Neutrophil (primary cell): Measurements from ENCODE around the gene C9orf50.

Source experiments
- H3K27ac ChIP-seq: fragments of 200-600 bp; sonication (generic); 2 replicates; pipeline ENCODE4 v1.5.1; 2016; ENCODE audit warnings: mild to moderate bottlenecking, moderate library complexity
- H3K27me3 ChIP-seq: fragments of 200-600 bp; sonication (generic); 2 replicates; pipeline ENCODE4 v1.6.0; 2016; ENCODE audit warnings: mild to moderate bottlenecking
- H3K36me3 ChIP-seq: fragments of 200-600 bp; sonication (generic); 2 replicates; pipeline ENCODE4 v1.5.1; 2017
- H3K4me1 ChIP-seq, 2 experiments: fragments of 200-600 bp in 1 of 2; sonication (generic) in 1 of 2; 1 replicate in 1 of 2; 2 replicates in 1 of 2; pipeline versions ENCODE4 v1.5.1 to v1.6.1; 2013 to 2016; ENCODE audit warnings: low read depth in 1 of 2, low read length in 1 of 2, mild to moderate bottlenecking in 1 of 2, moderate library complexity in 1 of 2; ENCODE audit not compliant: control insufficient read depth in 1 of 2, insufficient read depth in 1 of 2
- H3K4me3 ChIP-seq, 2 experiments: fragments of 200-600 bp in 1 of 2; sonication (generic) in 1 of 2; 1 replicate in 1 of 2; 2 replicates in 1 of 2; pipeline ENCODE4 v1.5.1; 2013 to 2016; ENCODE audit warnings: low read depth in 1 of 2, low read length in 1 of 2, mild to moderate bottlenecking in 1 of 2, moderate library complexity in 1 of 2
- H3K9me3 ChIP-seq: fragments of 200-600 bp; sonication (generic); 2 replicates; pipeline ENCODE4 v1.5.1; 2016
- TF ChIP-seq, protein P1 (sequence below): fragments of 200-600 bp; sonication (generic); IDR thresholded peaks from 2 replicates; pipeline ENCODE4 v1.5.1; 2016; ENCODE audit warnings: antibody characterized with exemption

Gene C9orf50

DNA sequence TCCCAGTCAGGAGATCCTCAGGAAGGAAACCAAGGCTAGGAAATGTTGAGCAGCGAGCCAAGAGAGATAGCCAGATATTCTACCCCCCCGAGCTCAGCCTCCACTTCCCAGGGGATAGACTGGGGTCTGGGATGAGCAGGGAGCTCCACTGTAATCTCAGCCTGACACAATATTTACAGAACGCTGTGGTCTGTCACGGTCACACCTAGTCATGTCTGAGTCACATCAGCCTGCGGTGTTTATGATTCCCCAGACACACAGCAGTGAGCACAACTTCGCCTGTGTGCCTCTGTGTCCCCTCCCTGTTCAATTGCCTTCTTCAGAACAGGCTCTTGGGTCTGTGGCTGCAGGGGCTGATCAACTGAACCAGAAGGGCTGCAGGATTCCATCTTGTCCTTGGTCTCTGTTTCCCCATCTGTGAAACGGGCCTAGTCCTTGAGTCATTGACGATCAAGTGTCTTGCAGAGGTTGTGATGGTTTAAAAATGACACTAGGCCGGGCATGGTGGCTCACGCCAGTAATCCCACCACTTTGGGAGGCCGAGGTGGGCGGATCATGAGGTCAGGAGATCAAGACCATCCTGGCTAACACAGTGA, 36.0 kb upstream of the C9orf50 start:
- no peaks in the 10 kb centered on the region for H3K9me3 ChIP-seq
- no peaks in the 10 kb centered on the region for H3K4me1 ChIP-seq
- H3K27ac ChIP-seq = no peak overlapping the region
- peaks cover 62% of the 10 kb centered on the region for H3K27me3 ChIP-seq
- no peaks in the 10 kb centered on the region for H3K36me3 ChIP-seq
- H3K4me3 ChIP-seq = no peak overlapping the region
- TF ChIP-seq, protein P1, sequence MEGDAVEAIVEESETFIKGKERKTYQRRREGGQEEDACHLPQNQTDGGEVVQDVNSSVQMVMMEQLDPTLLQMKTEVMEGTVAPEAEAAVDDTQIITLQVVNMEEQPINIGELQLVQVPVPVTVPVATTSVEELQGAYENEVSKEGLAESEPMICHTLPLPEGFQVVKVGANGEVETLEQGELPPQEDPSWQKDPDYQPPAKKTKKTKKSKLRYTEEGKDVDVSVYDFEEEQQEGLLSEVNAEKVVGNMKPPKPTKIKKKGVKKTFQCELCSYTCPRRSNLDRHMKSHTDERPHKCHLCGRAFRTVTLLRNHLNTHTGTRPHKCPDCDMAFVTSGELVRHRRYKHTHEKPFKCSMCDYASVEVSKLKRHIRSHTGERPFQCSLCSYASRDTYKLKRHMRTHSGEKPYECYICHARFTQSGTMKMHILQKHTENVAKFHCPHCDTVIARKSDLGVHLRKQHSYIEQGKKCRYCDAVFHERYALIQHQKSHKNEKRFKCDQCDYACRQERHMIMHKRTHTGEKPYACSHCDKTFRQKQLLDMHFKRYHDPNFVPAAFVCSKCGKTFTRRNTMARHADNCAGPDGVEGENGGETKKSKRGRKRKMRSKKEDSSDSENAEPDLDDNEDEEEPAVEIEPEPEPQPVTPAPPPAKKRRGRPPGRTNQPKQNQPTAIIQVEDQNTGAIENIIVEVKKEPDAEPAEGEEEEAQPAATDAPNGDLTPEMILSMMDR = no peak

GRCh38 chr9:129655696-129656095, 34.8 kb upstream of the C9orf50 start:
- H3K27me3 ChIP-seq = peaks cover 52% of the 10 kb centered on the region
- TF ChIP-seq, protein P1 = no peak
- H3K4me3 ChIP-seq = no peak overlapping the region
- no peaks in the 10 kb centered on the region for H3K9me3 ChIP-seq
- no peak overlapping the region for H3K27ac ChIP-seq
- no peaks in the 10 kb centered on the region for H3K36me3 ChIP-seq
- H3K4me1 ChIP-seq = no peaks in the 10 kb centered on the region

DNA sequence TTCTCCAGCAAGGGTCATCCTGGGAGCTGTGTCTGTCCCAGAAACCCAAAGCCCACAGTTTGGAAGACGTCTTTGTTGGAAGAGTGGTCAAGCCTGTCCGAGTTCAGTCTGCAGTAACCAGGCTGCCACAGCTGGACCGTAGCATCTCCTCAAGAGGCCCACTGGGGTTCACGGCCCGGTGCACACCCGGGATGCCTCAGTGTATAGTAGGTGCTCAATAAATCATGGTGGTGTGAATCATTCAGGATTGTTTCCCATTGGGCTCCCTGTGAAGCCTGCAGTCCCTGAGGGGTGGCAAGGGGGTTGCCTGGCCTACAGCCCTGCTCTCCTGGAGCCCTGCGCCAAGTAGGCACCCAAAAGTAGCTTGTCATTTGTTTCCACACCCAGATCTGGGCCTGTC, 34.3 kb upstream of the C9orf50 start:
- H3K27me3 ChIP-seq = peaks cover 48% of the 10 kb centered on the region
- H3K9me3 ChIP-seq = no peaks in the 10 kb centered on the region
- H3K4me3 ChIP-seq = no peak overlapping the region
- H3K27ac ChIP-seq = no peak overlapping the region
- no peaks in the 10 kb centered on the region for H3K4me1 ChIP-seq
- no peaks in the 10 kb centered on the region for H3K36me3 ChIP-seq
- TF ChIP-seq, protein P1 = no peak

DNA sequence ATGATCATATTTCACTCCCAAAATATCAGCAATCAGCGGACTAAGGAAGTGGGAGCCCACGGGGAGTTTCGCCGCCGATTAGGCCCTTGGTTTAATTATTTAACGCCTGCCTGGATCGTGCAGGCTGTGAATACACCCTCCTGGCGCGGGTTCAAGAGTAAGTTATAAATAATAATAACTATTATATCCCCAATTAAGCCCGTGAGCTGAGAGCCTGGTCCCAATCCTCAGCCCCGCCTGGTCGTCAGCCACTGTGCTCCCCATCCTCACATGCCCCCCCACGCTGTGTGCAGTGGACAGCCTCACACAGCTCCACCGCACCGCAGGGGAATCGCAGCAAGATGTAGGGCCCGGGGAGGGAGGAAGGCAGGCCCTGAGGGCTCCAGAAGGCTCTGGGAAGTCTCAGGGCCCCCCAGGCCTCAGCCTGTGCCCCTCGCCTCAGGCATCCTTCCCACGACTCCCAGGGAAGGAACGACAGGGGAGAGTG, 33.7 kb upstream of the C9orf50 start:
- Histone ChIP-seq H3K27me3 (peaks cover 46% of the 10 kb centered on the region), H3K36me3 (no peaks in the 10 kb centered on the region), H3K9me3 (no peaks in the 10 kb centered on the region), H3K4me1 (no peaks in the 10 kb centered on the region), H3K27ac (no peak overlapping the region), H3K4me3 (no peak overlapping the region)
- TF ChIP-seq, protein P1 = no peak

GRCh38 chr9:129653823-129654553, 33.1 kb upstream of the C9orf50 start:
- Histone ChIP-seq H3K27me3 (peaks cover 41% of the 10 kb centered on the region), H3K4me1 (no peaks in the 10 kb centered on the region), H3K9me3 (no peaks in the 10 kb centered on the region), H3K36me3 (no peaks in the 10 kb centered on the region), H3K27ac (no peak overlapping the region), H3K4me3 (no peak overlapping the region)
- TF ChIP-seq, protein P1 = no peak
